Astrocyte (in vitro differentiated cells and primary cell): Measurements from ENCODE around the gene TMEM39A.

Source experiments
- CTCF ChIP-seq: IDR thresholded peaks from 2 replicates; pipeline ENCODE4 v1.5.1; 2011; ENCODE audit warnings: low read depth, mild to moderate bottlenecking, inconsistent platforms, low read length, moderate library complexity; ENCODE audit not compliant: insufficient read depth
- EZH2 ChIP-seq: IDR thresholded peaks from 2 replicates; pipeline ENCODE4 v1.6.1; 2012; ENCODE audit warnings: mild to moderate bottlenecking, low read length, inconsistent platforms; ENCODE audit not compliant: insufficient read depth

- no peak for TF ChIP-seq CTCF
- TF ChIP-seq EZH2: no peak
Measured at GRCh38 chr3:119490153-119490552, 26.7 kb upstream of the TMEM39A start.
